ENCODE data around the gene TMEM201. TPM values are rescaled to one million over a fixed set of nuclear protein-coding genes. Genes with fewer than 3 reads are reported as not detected.

The TMEM201 gene
- total and polyA plus RNA-seq, 2 of the 8 experiments (the other 6 are each of a cell fraction or from before 2014, with no cell fraction given), result 8.2 to 27.1 TPM

GRCh38 chr1:9609998-9610397 is 21.3 kb downstream of the TMEM201 start:
- CTCF ChIA-PET (ENCODE audit: partially characterized antibody), result interaction anchor here (1.1 to 2.0 kb wide), 2 partner anchors 8 to 11 kb away, joined by 3 to 5 read pairs; no protein-coding TSS in a partner anchor
- Histone ChIP-seq H3K4me1 (replicated peaks in 1 of 4; ENCODE audit: control insufficient read depth in 3 of 4, insufficient read depth in 4 of 4, low read length in 3 of 4) (no peaks in the 10 kb centered on the region), H4K20me1 (replicated peaks in 1 of 2; ENCODE audit: control insufficient read depth in 1 of 2, insufficient read depth in 2 of 2, low read length in 2 of 2) (peaks cover 0 to 8% of the 10 kb centered on the region in 2 experiments), H3K4me3 (ENCODE audit: extremely low read depth in 1 of 4, insufficient read depth in 2 of 4, low read depth in 3 of 4, low read length in 4 of 4) (no peak overlapping the region), H3K18ac (ENCODE audit: extremely low read depth, low read length) (no peak overlapping the region), H3K36me3 (ENCODE audit: control insufficient read depth in 2 of 4, insufficient read depth in 4 of 4, low read length in 3 of 4) (peaks cover 8 to 28% (median 17%) of the 10 kb centered on the region in 4 experiments; a peak in 5 of 8 replicates), H3K27me3 (replicated peaks in 1 of 4; ENCODE audit: control insufficient read depth in 3 of 4, extremely low read depth in 1 of 4, insufficient read depth in 3 of 4, low read length in 3 of 4) (no peaks in the 10 kb centered on the region), H4K91ac (replicated peaks; ENCODE audit: insufficient read length, low read length) (no peak overlapping the region), H3K9me3 (ENCODE audit: insufficient read depth in 2 of 2, low read depth in 1 of 2, low read length in 1 of 2) (no peaks in the 10 kb centered on the region), H2BK12ac (ENCODE audit: low read depth, low read length) (no peak overlapping the region), H2BK5ac (ENCODE audit: low read depth, low read length) (no peak overlapping the region), H3K9ac (replicated peaks in 1 of 4; ENCODE audit: extremely low read depth in 1 of 4, low read depth in 3 of 4, low read length in 3 of 4) (no peak overlapping the region), H2BK20ac (ENCODE audit: low read length) (no peak overlapping the region), H4K5ac (ENCODE audit: insufficient read length, low read depth, low read length) (no peak overlapping the region), H3K23me2 (ENCODE audit: low read depth, low read length) (no peaks in the 10 kb centered on the region), H3K79me1 (ENCODE audit: low read depth, low read length) (no peaks in the 10 kb centered on the region; the same call in 1 of the 2 replicates), H3K27ac (ENCODE audit: low read depth, low read length) (no peak overlapping the region), H2AFZ (ENCODE audit: low read length) (no peak overlapping the region), H4K8ac (ENCODE audit: extremely low read depth, insufficient read depth, low read length) (no peak overlapping the region), H3K4me2 (ENCODE audit: insufficient read depth in 1 of 2, low read depth in 2 of 2, low read length in 2 of 2) (no peak overlapping the region), H3K56ac (replicated peaks; ENCODE audit: insufficient read length, low read depth, low read length) (no peak overlapping the region), H3K14ac (ENCODE audit: insufficient read length) (no peak overlapping the region), H3K79me2 (ENCODE audit: control insufficient read depth in 1 of 2, insufficient read depth in 2 of 2, low read length in 2 of 2) (no peaks in the 10 kb centered on the region), H3K4ac (replicated peaks; ENCODE audit: insufficient read length, low read depth, low read length) (no peak overlapping the region), H3K23ac (ENCODE audit: insufficient read length) (no peak overlapping the region), H2AK5ac (ENCODE audit: low read depth, low read length) (no peak overlapping the region), H2BK120ac (replicated peaks; ENCODE audit: low read depth, low read length) (no peak overlapping the region), H2BK15ac (ENCODE audit: low read length) (no peak overlapping the region)
- WGBS, 2 experiments (ENCODE audit: extremely low coverage in 1 of 2, insufficient coverage in 1 of 2, insufficient read length in 1 of 2, insufficient replicate concordance in 2 of 2, low coverage in 1 of 2, low lambda C conversion rate in 2 of 2, missing lambda C conversion rate in 1 of 2), result 86% methylated on average over 5 of the region's 5 CpGs; no CpG with 5 or more reads in 1 of the 2 experiments
- FAIRE-seq (no peak), DNase-seq (ENCODE audit: low read depth in 1 of 2, low spot score in 2 of 2) (no peak)
- POLR2A ChIA-PET (ENCODE audit: partially characterized antibody), result interaction anchor here (0.8 to 1.2 kb wide), 2 partner anchors 15 to 20 kb away, joined by 4 to 5 read pairs; no protein-coding TSS in a partner anchor
- TF ChIP-seq NRF1 (IDR thresholded peaks at IDR 0.05; ENCODE audit: low read depth, low read length), result no peak
- no peak for TF ChIP-seq KDM1A (IDR thresholded peaks at IDR 0.05; ENCODE audit: borderline replicate concordance, low read length)
- no peak for TF ChIP-seq RXRA (IDR thresholded peaks at IDR 0.05; ENCODE audit: insufficient read depth, low read depth, low read length)
- TF ChIP-seq SIX5 (IDR thresholded peaks at IDR 0.05; ENCODE audit: low read depth, low read length), result no peak
- no peak for TF ChIP-seq POLR2A (IDR thresholded peaks at IDR 0.05; ENCODE audit: control extremely low read depth in 1 of 2, low read depth in 2 of 2, low read length in 2 of 2)
- TF ChIP-seq KDM5A (IDR thresholded peaks at IDR 0.05; ENCODE audit: low read length), result no peak
- no peak for TF ChIP-seq SRF (IDR thresholded peaks at IDR 0.05; ENCODE audit: low read depth, low read length)
- no peak for TF ChIP-seq SP2 (IDR thresholded peaks at IDR 0.05; ENCODE audit: low read length)
- no peak for TF ChIP-seq BCL11A (IDR thresholded peaks at IDR 0.05; ENCODE audit: low read depth in 2 of 2, low read length in 2 of 2)
- no peak for TF ChIP-seq PHF8 (conservative IDR thresholded peaks at IDR 0.05; ENCODE audit: low read depth, low read length)
- no peak for TF ChIP-seq GTF2F1 (IDR thresholded peaks at IDR 0.05; ENCODE audit: borderline replicate concordance, low read depth, low read length)
- no peak for TF ChIP-seq CHD2 (IDR thresholded peaks at IDR 0.05; ENCODE audit: low read length)
- TF ChIP-seq RFX5 (IDR thresholded peaks at IDR 0.05; ENCODE audit: borderline replicate concordance, low read depth, low read length), result no peak
- no peak for TF ChIP-seq CHD1 (IDR thresholded peaks at IDR 0.05; ENCODE audit: low read depth, low read length)
- no peak for TF ChIP-seq USF2 (IDR thresholded peaks at IDR 0.05; ENCODE audit: low read length)
